ENCODE measurements around the gene GPRIN3.

Gene GPRIN3

GRCh38 chr4:89347363-89348025, 39.9 kb upstream of the GPRIN3 start:
- TF ChIP-seq CTCF (IDR thresholded peaks at IDR 0.05; ENCODE audit: low read depth, low read length, missing control alignments): no peak
- no peak for DNase-seq (ENCODE audit: extremely low read depth, low read depth)
- no peak overlapping the region for H3K4me3 ChIP-seq (replicated peaks; ENCODE audit: low read depth, low read length)

- no peak for DNase-seq (ENCODE audit: extremely low read depth, low read depth)
- TF ChIP-seq CTCF (IDR thresholded peaks at IDR 0.05; ENCODE audit: low read depth, low read length, missing control alignments): no peak
- no peak overlapping the region for H3K4me3 ChIP-seq (replicated peaks; ENCODE audit: low read depth, low read length)
Observed at GRCh38 chr4:89344571-89344970, 37.0 kb upstream of the GPRIN3 start.

DNA sequence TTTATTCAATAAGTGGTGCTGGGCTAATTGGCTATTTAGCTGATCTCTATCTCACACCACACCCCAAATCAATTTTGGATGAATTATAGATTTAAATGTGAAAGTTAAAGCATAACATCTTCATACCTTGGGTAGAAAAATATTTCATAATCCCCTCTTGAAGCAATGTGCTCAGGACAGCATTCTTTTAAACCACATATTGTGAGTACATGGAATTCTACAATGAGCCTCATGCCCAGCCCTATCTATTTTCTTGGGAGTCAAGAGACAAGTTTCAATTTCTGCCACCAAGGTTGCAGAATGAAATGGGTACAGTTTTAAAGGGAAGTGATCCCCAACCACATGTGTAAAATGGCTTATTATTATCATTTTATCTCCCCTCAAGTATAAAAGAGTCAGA, 30.6 kb upstream of the GPRIN3 start:
- no peak for TF ChIP-seq CTCF (IDR thresholded peaks at IDR 0.05; ENCODE audit: low read depth, low read length, missing control alignments)
- H3K4me3 ChIP-seq (replicated peaks; ENCODE audit: low read depth, low read length): no peak overlapping the region

DNA sequence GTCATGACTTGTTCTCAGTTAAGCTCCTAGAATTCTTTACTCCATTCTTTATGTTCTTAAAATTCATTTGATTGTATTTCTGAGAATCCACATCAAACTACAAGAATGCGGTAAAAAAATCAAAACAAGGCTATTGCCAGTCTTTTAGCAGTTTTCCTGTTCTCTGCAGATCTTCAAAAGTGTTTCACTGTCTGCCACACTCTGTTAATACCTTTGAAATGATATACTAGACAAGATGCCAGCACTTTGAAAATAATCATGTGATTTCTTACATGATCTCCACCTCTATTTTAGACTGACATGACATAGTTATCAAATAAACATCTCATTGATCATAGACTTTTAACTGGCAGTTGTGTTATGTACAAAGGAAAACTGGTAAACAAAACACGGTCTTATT, 30.1 kb upstream of the GPRIN3 start:
- no peak for TF ChIP-seq CTCF (IDR thresholded peaks at IDR 0.05; ENCODE audit: low read depth, low read length, missing control alignments)
- H3K4me3 ChIP-seq (replicated peaks; ENCODE audit: low read depth, low read length): no peak overlapping the region
- DNase-seq (ENCODE audit: extremely low read depth, low read depth): no peak

More for the DNA sequence above, 30.6 kb upstream of the GPRIN3 start:
- DNase-seq (ENCODE audit: extremely low read depth, low read depth): no peak

GRCh38 chr4:89336818-89337420, 29.3 kb upstream of the GPRIN3 start:
- DNase-seq (ENCODE audit: extremely low read depth, low read depth): no peak
- no peak for TF ChIP-seq CTCF (IDR thresholded peaks at IDR 0.05; ENCODE audit: low read depth, low read length, missing control alignments)
- H3K4me3 ChIP-seq (replicated peaks; ENCODE audit: low read depth, low read length): no peak overlapping the region

- no peak for DNase-seq (ENCODE audit: extremely low read depth, low read depth)
- no peak overlapping the region for H3K4me3 ChIP-seq (replicated peaks; ENCODE audit: low read depth, low read length)
- no peak for TF ChIP-seq CTCF (IDR thresholded peaks at IDR 0.05; ENCODE audit: low read depth, low read length, missing control alignments)
Observed at GRCh38 chr4:89334830-89335229, 27.2 kb upstream of the GPRIN3 start.

All from HFF-Myc (cell line).